Esophagus muscularis mucosa (tissue), 4 donors: ENCODE results near the gene RGS19. TPM values are rescaled to one million over a fixed set of nuclear protein-coding genes. Genes with fewer than 3 reads are reported as not detected.

Experiments
- DNase-seq: peaks from one replicate; pipeline ENCODE4 v3.0.0-alpha.2; 2017; ENCODE audit errors: extremely low spot score
- H3K27ac ChIP-seq, 4 donors: fragments of 200-600 bp; sonication (generic); replicated peaks in 1 of 4; 1 replicate in 3 of 4; 2 replicates in 1 of 4; pipeline ENCODE4 v1.5.1; 2016 to 2019; ENCODE audit warnings: mild to moderate bottlenecking in 1 of 4
- H3K27me3 ChIP-seq, 4 donors: fragments of 200-600 bp; sonication (generic); one replicate each; pipeline versions ENCODE4 v1.5.1 to v1.6.0; 2016 to 2019
- H3K36me3 ChIP-seq, 4 donors: fragments of 200-600 bp; sonication (generic); one replicate each; pipeline ENCODE4 v1.5.1; 2016 to 2019
- H3K4me1 ChIP-seq, 4 donors: fragments of 200-600 bp; sonication (generic); one replicate each; pipeline ENCODE4 v1.5.1; 2016 to 2019
- H3K4me3 ChIP-seq, 4 donors: fragments of 200-600 bp; sonication (generic); 1 replicate in 2 of 4; 2 replicates in 2 of 4; pipeline ENCODE4 v1.5.1; 2016 to 2019; ENCODE audit warnings: mild to moderate bottlenecking in 4 of 4, moderate library complexity in 1 of 4
- H3K9me3 ChIP-seq, 4 donors: fragments of 200-600 bp; sonication (generic); 1 replicate in 3 of 4; 2 replicates in 1 of 4; pipeline ENCODE4 v1.5.1; 2016 to 2019
- EP300 ChIP-seq: sonication (generic); formaldehyde crosslinking; IDR thresholded peaks from one replicate; pipeline ENCODE4 v1.6.1; 2017; ENCODE audit warnings: antibody characterized with exemption
- POLR2A ChIP-seq: fragments of 450-650 bp; IDR thresholded peaks from one replicate; pipeline ENCODE4 v1.6.1; 2017; ENCODE audit warnings: antibody characterized with exemption, moderate library complexity, mild to moderate bottlenecking, low read depth
- POLR2AphosphoS5 ChIP-seq, 2 donors: sonication (generic); formaldehyde crosslinking; IDR thresholded peaks; one replicate each; pipeline ENCODE4 v1.6.1; 2017; ENCODE audit warnings: antibody characterized with exemption in 2 of 2
- WGBS: methylation state at CpG from one replicate; pipeline ENCODE4 v1.1.5; 2018; 5-methylcytosine and 5-hydroxymethylcytosine counted together
- intact Hi-C: fragments of 100-400 bp; cut with DNase I; formaldehyde crosslinking; loops from one replicate; pipeline ENCODE4 v1.15.1; 2023
- total RNA-seq, 4 donors: library from RNA; depleted of rRNA; stranded (reverse); fragments of >200 nt; gene quantifications; one replicate each; pipeline versions ENCODE4 v1.1.0 to v1.2.1, GENCODE V29; 2016
- TF ChIP-seq, protein P1 (sequence below), 3 experiments: fragments of 200-600 bp in 2 of 3; fragments of 450-650 bp in 1 of 3; sonication (generic) in 2 of 3; IDR thresholded peaks; one replicate each; pipeline ENCODE4 v1.5.1; 2017 to 2019; ENCODE audit warnings: antibody characterized with exemption in 3 of 3, mild to moderate bottlenecking in 2 of 3, moderate library complexity in 1 of 3

Gene RGS19
- total RNA-seq, 4 donors from 2014 or later: 11.4 to 17.7 (median 12.7) TPM

GRCh38 chr20:64033981-64034493, 45.3 kb downstream of the RGS19 start:
- H3K27ac ChIP-seq: no peak overlapping the region
- intact Hi-C loops: no loop called here
- no peaks in the 10 kb centered on the region for H3K9me3 ChIP-seq
- peaks cover 13 to 20% (median 17%) of the 10 kb centered on the region in 4 donors for H3K4me1 ChIP-seq
- peaks cover 3 to 40% (median 26%) of the 10 kb centered on the region in 4 donors for H3K27me3 ChIP-seq
- no peak overlapping the region for H3K4me3 ChIP-seq
- H3K36me3 ChIP-seq: peaks cover 37 to 68% (median 63%) of the 10 kb centered on the region in 4 donors
- no peak for DNase-seq
- WGBS: 56% methylated on average over 1 of the region's 11 CpGs
- no peak for TF ChIP-seq EP300
- no peak for TF ChIP-seq POLR2A
- no peak for TF ChIP-seq POLR2AphosphoS5 (IDR thresholded peaks at IDR 0.05)
- TF ChIP-seq, protein P1, sequence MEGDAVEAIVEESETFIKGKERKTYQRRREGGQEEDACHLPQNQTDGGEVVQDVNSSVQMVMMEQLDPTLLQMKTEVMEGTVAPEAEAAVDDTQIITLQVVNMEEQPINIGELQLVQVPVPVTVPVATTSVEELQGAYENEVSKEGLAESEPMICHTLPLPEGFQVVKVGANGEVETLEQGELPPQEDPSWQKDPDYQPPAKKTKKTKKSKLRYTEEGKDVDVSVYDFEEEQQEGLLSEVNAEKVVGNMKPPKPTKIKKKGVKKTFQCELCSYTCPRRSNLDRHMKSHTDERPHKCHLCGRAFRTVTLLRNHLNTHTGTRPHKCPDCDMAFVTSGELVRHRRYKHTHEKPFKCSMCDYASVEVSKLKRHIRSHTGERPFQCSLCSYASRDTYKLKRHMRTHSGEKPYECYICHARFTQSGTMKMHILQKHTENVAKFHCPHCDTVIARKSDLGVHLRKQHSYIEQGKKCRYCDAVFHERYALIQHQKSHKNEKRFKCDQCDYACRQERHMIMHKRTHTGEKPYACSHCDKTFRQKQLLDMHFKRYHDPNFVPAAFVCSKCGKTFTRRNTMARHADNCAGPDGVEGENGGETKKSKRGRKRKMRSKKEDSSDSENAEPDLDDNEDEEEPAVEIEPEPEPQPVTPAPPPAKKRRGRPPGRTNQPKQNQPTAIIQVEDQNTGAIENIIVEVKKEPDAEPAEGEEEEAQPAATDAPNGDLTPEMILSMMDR (IDR thresholded peaks at IDR 0.05): no peak

DNA sequence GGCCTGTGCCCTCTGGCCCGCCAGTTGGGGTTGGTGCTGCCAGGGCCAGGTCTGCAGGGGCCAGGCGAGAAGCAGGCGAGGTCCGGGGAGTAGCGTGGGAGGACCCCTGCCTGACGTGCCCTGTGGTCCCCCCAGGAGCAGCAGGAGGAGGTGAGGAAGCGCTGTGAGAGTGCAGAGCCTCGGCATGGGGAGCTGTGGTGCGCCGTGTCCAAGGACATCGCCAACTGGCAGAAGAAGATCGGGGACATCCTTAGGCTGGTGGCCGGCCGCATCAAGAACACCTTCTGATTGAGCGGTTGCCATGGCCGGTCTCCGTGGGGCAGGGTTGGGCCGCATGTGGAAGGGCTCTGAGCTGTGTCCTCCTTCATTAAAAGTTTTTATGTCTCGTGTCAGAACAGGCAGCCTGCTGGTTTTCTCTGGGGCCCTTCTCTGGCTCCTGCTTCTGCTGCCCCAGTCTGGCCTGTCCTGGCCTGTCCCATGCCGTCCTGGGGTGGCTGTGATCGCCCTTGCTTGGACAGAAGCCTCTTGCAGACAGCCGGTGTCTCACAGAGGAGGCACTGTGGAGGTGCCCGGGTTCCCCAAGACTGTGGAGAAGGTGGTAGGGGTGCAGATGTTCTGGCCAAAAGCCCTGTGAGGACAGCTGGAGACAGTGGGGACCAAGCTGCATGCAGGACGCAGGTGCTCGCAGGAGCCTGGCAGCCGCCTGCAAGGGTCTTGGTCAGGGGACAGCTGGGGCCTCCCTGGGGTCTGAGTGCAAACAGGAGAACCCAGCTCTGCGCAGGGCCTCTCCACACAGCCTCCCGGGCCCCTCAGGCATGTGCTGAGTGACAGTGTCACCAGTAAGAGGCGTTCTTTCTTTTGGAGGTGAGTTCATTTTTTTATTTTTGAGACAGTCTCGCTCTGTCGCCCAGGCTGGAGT, 46.4 kb downstream of the RGS19 start:
- Histone ChIP-seq H3K4me3 (no peak overlapping the region), H3K27me3 (peaks cover 3 to 29% (median 20%) of the 10 kb centered on the region in 4 donors), H3K36me3 (peaks cover 48 to 79% (median 74%) of the 10 kb centered on the region in 4 donors), H3K9me3 (no peaks in the 10 kb centered on the region), H3K4me1 (peaks cover 5 to 9% (median 7%) of the 10 kb centered on the region in 4 donors), H3K27ac (no peak overlapping the region)
- TF ChIP-seq POLR2AphosphoS5 (IDR thresholded peaks at IDR 0.05): no peak
- TF ChIP-seq, protein P1 (IDR thresholded peaks at IDR 0.05): no peak
- TF ChIP-seq EP300: no peak
- TF ChIP-seq POLR2A: no peak
- no peak for DNase-seq
- WGBS: 91% methylated on average over 27 of the region's 31 CpGs
- intact Hi-C loops: no loop called here

DNA sequence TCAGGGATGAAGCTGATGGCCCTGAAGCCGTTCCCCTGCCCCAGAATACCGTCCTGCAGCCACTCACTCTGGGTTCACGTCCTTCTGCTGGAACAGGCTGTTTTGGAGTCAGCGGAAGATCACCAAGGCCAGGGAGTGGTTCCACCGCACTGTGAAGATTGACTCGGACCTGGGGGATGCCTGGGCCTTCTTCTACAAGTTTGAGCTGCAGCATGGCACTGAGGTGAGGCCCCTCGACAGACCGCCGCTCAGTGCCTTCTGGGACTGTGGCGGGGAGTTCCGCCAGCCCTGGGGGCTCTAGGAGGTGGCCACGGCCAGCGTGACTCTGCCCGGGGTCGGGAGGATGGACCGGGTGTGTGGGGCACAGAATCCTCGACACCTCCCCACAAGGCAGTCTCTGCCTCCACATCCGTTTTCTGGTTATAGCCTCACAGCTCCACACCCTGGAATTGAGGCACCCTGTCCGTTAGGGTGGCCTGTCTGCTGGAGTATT, 47.5 kb downstream of the RGS19 start:
- Histone ChIP-seq H3K27me3 (peaks cover 0 to 18% (median 9%) of the 10 kb centered on the region in 4 donors), H3K4me3 (no peak overlapping the region), H3K9me3 (no peaks in the 10 kb centered on the region), H3K4me1 (no peaks in the 10 kb centered on the region), H3K36me3 (peaks cover 59 to 90% (median 85%) of the 10 kb centered on the region in 4 donors), H3K27ac (no peak overlapping the region)
- TF ChIP-seq EP300 (no peak), POLR2AphosphoS5 (IDR thresholded peaks at IDR 0.05) (no peak), POLR2A (no peak)
- TF ChIP-seq, protein P1 (IDR thresholded peaks at IDR 0.05): no peak
- DNase-seq: no peak
- intact Hi-C loops: no loop called here
- WGBS: 92% methylated on average over 10 of the region's 19 CpGs

DNA sequence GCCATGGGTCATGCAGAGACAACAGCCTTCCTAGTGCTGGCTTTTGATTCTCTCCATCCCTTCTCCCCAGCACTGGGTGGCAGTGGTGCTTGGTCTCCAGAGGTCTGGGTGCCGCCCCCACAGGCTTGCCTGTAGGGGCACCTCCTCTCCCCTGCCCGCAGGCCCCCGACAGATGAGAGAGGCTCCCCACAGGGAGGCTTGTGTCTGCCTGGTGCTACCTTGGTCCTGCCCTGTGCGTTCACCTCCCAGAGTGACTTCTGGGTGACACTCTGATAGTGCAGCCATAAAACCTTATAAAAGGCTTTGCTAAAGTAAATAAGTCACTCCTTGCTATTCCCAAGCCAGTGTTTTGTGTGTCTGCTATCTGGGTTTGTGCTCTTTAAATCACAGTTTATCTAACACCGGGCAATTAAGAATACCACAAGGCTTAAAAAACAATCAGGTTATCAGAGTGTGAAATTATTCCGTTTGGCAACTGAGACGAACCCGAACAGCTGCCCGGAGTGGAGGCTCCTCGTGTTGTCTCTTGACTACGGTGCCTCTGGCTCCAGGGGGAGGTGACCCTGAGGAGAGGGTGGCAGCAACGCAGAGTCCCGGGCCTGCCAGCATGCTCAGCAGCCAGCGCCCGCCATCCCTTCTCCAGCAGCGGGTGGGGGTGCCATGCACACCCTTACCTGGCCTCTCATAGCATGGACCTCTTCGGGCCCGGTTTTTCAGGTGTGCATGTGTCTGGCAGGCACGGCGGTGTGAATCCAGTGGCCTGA, 48.8 kb downstream of the RGS19 start:
- Histone ChIP-seq H3K36me3 (peaks cover 72 to 100% (median 97%) of the 10 kb centered on the region in 4 donors), H3K4me3 (no peak overlapping the region), H3K9me3 (no peaks in the 10 kb centered on the region), H3K4me1 (no peaks in the 10 kb centered on the region), H3K27ac (no peak overlapping the region), H3K27me3 (peaks cover 0 to 5% (median 0%) of the 10 kb centered on the region in 4 donors)
- TF ChIP-seq, protein P1 (IDR thresholded peaks at IDR 0.05): no peak
- no peak for TF ChIP-seq POLR2AphosphoS5 (IDR thresholded peaks at IDR 0.05)
- no peak for TF ChIP-seq POLR2A
- no peak for TF ChIP-seq EP300
- no peak for DNase-seq
- intact Hi-C loops: no loop called here
- WGBS: 88% methylated on average over 14 of the region's 20 CpGs
